ENCODE results near the gene SH3PXD2A.
A peak's percentile ranks its signal among the peaks of the same experiment; 100 is the strongest.

GRCh38 chr10:103884681-103885139 lies 29.3 kb upstream of the SH3PXD2A start:
- TF ChIP-seq POLR2A (IDR thresholded peaks at IDR 0.05) (no peak), CTCF (IDR thresholded peaks at IDR 0.05 in 4 of 5, conservative IDR thresholded peaks at IDR 0.05 in 1 of 5) (peak; percentile 46 to 77 (median 69))

Data from gastrocnemius medialis (tissue), 4 donors.